Measurements from ENCODE around the gene SLC25A6. TPM values are rescaled to one million over a fixed set of nuclear protein-coding genes. Genes with fewer than 3 reads are reported as not detected.

The SLC25A6 gene
- total and polyA plus RNA-seq, 2 of the 13 experiments (the other 11 are each of a cell fraction or from before 2014, with no cell fraction given), result 138 to 581 TPM

DNA sequence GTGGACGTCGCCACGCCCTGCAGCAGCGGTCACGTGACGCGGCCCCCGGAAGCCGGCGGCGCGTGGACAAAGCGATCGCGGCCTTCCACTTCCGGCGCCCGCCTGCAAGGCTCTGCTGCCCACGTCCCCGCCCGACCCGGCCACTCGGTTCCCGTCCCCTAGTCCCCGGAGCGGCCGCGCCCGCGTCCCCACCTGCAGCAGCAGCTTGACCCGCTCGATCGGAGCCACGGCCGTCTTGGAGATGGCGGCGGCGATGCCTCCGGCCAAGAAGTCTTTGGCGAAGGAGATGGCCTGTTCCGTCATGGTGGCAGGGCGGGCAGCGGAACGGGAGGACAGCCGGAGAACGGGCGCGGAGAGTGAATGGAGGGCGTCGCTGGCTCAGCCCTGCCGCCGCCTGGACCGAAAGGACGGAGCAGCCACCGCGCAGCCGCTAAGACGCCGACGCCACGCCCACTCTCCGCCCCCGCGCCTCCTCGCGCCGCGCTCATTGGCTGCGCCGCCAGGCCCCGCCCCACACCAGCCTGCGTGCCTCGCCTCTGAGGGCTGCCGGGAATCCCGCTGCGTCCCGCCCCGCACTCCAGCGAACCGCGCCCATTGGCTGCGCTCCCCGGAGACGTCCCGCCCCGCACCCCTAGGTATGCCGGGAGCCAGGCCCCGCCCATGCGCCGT, at the start of gene SLC25A6 (continued):
- TF ChIP-seq, protein P1, sequence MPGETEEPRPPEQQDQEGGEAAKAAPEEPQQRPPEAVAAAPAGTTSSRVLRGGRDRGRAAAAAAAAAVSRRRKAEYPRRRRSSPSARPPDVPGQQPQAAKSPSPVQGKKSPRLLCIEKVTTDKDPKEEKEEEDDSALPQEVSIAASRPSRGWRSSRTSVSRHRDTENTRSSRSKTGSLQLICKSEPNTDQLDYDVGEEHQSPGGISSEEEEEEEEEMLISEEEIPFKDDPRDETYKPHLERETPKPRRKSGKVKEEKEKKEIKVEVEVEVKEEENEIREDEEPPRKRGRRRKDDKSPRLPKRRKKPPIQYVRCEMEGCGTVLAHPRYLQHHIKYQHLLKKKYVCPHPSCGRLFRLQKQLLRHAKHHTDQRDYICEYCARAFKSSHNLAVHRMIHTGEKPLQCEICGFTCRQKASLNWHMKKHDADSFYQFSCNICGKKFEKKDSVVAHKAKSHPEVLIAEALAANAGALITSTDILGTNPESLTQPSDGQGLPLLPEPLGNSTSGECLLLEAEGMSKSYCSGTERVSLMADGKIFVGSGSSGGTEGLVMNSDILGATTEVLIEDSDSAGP (CRISPR knock-in tag; IDR thresholded peaks at IDR 0.05; ENCODE audit: borderline replicate concordance), result peak; percentile 62
- TF ChIP-seq, protein P2, sequence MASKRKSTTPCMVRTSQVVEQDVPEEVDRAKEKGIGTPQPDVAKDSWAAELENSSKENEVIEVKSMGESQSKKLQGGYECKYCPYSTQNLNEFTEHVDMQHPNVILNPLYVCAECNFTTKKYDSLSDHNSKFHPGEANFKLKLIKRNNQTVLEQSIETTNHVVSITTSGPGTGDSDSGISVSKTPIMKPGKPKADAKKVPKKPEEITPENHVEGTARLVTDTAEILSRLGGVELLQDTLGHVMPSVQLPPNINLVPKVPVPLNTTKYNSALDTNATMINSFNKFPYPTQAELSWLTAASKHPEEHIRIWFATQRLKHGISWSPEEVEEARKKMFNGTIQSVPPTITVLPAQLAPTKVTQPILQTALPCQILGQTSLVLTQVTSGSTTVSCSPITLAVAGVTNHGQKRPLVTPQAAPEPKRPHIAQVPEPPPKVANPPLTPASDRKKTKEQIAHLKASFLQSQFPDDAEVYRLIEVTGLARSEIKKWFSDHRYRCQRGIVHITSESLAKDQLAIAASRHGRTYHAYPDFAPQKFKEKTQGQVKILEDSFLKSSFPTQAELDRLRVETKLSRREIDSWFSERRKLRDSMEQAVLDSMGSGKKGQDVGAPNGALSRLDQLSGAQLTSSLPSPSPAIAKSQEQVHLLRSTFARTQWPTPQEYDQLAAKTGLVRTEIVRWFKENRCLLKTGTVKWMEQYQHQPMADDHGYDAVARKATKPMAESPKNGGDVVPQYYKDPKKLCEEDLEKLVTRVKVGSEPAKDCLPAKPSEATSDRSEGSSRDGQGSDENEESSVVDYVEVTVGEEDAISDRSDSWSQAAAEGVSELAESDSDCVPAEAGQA (IDR thresholded peaks at IDR 0.05; ENCODE audit: low read depth), result no peak
- TF ChIP-seq, protein P2 (CRISPR knock-in tag; IDR thresholded peaks at IDR 0.05; ENCODE audit: borderline replicate concordance), result 0 out of 2 replicates have a peak, but pooled peaks have one; percentile 71
- TF ChIP-seq ARNT2 (CRISPR knock-in tag; IDR thresholded peaks at IDR 0.05; ENCODE audit: low read depth) (peak; percentile 56; the same call in 1 of the 2 replicates), ISX (CRISPR knock-in tag; conservative IDR thresholded peaks at IDR 0.05) (no peak), KMT2A (CRISPR knock-in tag; IDR thresholded peaks at IDR 0.05) (no peak), IKZF4 (CRISPR knock-in tag; IDR thresholded peaks at IDR 0.05; ENCODE audit: borderline replicate concordance, low read depth, not compliant biosample characterization) (peak; percentile 96), ATM (IDR thresholded peaks at IDR 0.05; ENCODE audit: borderline replicate concordance) (no peak), NFYC (CRISPR knock-in tag; IDR thresholded peaks at IDR 0.05) (peak; percentile 84), CC2D1A (CRISPR knock-in tag; IDR thresholded peaks at IDR 0.05) (no peak), ZNF557 (CRISPR knock-in tag; IDR thresholded peaks at IDR 0.05) (no peak), MAFF (IDR thresholded peaks at IDR 0.05; ENCODE audit: low read depth, low read length) (no peak), PHF5A (CRISPR knock-in tag; IDR thresholded peaks at IDR 0.05; ENCODE audit: low read depth, unreplicated experiment) (peak; percentile 18), RBM22 (optimal IDR thresholded peaks at IDR 0.05; ENCODE audit: low read length) (peak; percentile 8), SMAD3 (CRISPR knock-in tag; IDR thresholded peaks at IDR 0.05) (no peak), ARHGAP35 (CRISPR knock-in tag; IDR thresholded peaks at IDR 0.05; ENCODE audit: borderline replicate concordance) (0 out of 2 replicates have a peak, but pooled peaks have one; percentile 67), TSC22D2 (CRISPR knock-in tag; IDR thresholded peaks at IDR 0.05; ENCODE audit: borderline replicate concordance) (peak; percentile 35; the same call in 1 of the 2 replicates), ZNF136 (CRISPR knock-in tag; IDR thresholded peaks at IDR 0.05; ENCODE audit: low read depth) (no peak), IRF2 (CRISPR knock-in tag; IDR thresholded peaks at IDR 0.05) (no peak)
- TF ChIP-seq, protein P3, sequence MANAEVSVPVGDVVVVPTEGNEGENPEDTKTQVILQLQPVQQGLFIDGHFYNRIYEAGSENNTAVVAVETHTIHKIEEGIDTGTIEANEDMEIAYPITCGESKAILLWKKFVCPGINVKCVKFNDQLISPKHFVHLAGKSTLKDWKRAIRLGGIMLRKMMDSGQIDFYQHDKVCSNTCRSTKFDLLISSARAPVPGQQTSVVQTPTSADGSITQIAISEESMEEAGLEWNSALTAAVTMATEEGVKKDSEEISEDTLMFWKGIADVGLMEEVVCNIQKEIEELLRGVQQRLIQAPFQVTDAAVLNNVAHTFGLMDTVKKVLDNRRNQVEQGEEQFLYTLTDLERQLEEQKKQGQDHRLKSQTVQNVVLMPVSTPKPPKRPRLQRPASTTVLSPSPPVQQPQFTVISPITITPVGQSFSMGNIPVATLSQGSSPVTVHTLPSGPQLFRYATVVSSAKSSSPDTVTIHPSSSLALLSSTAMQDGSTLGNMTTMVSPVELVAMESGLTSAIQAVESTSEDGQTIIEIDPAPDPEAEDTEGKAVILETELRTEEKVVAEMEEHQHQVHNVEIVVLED (CRISPR knock-in tag; IDR thresholded peaks at IDR 0.05; ENCODE audit: borderline replicate concordance), result peak; percentile 87
